NCI-H1105 treated with DMSO at 0.1 percent for 48 hours (cell line): Measurements from ENCODE around the gene CHST11.
A peak's percentile ranks its signal among the peaks of the same experiment; 100 is the strongest.

ENCODE experiments used
- DNase-seq: peaks from one replicate; lab custom pipeline; 2025; lab: John Stamatoyannopoulos, UW

CHST11 gene

DNA sequence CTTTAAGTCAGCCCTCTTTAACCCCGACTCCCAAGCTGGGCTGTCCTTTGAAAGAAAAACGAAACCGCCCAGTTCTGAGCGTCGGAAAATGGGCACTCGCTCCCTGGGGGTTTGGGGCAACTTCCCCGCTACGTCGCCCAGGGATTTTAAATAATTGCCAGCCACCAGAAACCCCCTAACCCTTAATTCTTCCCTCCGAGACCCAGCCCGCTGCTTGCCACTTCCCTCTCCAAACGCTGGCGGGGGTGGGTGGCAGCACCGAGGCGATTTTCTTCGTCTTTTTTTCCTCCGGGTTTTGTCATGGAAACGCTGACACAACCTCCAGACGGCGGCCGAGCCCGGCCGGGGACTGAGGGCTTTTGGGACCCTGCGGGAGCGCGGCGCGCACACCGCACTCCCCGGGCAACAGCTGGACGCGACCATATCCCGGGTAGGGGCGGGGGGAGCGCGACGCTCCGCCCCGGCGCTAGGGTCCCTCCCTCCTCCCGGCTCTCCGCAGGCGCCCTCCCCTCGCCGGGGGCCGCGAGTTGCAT lies at the start of gene CHST11:
Gene CHST11 (plus strand): TSS at position 532 of the 533 bp plus-strand sequence.
- DNase-seq: peak; percentile 89

DNA sequence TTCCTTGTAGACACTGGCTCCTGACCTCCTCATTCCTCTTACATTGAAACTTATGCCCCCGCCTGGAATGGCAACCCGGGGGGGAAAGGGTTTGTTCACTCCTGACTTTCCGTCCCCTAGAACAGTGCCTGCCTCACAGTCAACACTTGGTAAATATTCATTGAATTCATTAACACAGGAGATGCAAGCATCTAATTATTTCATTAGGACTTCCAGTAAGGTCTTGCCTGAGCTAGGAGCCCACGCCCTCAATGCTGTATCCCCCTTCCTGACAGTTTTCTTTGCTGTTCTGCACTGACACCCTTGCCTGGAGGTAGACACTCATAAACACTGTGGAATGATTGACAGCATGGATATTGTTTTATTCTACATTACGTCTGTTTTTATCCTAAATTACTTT lies 49.3 kb upstream of the CHST11 start:
- DNase-seq: no peak

DNA sequence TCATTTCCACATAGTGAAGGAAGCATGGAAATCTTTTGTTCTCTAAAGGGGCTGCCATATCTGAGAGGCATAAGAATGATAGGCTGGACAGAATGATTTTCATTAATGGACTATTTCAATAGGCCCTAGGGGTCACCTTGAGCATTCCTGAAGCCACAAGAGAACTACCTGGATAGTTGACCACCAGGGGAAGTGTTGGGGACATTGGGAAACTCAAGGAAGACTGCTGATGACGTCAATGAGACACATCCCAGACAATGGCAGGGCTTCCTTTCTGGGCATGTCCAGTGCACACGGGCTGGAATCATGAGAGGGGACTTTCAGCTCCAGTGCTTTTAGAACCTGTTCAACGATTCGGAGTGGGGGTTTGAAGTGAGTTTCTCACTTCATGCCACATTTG lies 48.8 kb upstream of the CHST11 start:
- DNase-seq: no peak

DNA sequence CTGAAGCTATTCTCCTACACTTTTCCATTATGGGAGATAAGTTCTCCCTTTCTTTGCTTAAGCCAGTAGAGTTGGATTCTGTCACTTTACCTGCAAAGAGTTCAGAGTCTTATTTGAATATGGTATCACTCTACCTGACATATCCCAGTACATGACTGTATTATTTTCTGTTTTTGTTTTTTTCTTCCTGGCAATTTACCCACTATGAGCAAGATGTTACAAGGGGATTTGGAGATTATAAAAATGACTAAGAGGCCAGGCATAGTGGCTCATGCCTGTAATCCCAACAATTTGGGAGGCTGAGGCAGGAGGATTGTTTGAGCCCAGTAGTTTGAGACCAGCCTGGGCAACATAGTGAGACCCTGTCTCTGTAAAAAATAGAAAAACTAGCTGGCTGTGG lies 46.4 kb upstream of the CHST11 start:
- DNase-seq: no peak

DNA sequence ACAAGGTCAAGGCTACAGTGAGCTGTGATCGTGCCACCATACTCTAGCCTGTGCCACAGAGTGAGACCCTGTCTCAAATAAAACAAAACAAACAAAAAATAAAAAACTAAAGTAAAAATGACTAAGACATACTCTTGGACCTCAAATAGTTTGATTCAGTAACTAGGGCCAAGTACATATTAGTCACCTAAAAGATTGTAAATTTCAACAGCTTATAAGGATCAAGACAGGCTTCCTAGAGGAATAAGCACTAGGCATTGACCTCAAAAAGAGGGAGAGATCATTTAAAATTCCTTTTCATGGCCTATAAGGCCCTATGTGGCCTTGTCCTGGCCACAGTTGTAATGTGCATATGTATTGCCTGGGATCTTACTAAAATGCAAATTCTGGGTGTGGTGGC lies 46.0 kb upstream of the CHST11 start:
- no peak for DNase-seq

DNA sequence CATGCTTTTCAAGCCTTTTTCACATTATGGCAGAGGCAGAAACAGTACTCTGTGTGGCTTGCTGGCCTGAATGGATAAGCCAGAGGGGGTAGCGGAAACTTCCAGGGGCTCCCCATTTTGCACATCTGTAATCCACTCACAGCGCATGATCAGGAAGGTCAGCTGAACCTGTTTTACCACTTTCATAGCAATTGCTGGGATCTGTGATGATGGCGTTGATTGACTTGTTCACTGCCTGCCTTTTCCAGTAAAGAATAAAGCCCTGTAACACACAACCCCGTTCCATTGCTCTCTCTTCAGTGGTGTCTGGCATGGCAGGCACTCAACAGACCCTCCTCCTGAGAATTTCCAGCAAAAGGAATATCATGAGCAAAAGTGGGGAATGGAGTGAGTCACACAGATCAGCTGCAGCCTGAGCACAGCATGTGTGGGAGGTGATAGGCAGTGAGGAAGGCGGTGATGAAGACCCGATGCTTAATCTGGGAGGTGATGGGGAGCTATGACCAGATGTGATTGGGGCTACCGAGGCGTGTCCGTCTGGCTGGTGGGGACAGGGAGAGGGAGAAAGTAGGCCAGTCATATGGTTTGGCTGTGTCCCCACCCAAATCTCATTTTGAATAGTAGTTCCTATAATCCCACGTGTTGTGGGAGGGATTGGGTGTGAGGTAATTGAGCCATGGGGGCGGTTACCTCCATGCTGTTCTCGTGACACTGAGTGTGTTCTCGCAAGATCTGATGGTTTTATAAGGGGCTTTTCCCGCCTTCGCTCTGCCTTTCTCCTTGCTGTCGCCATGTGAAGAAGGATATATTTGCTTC lies 44.7 kb upstream of the CHST11 start:
- DNase-seq: no peak

DNA sequence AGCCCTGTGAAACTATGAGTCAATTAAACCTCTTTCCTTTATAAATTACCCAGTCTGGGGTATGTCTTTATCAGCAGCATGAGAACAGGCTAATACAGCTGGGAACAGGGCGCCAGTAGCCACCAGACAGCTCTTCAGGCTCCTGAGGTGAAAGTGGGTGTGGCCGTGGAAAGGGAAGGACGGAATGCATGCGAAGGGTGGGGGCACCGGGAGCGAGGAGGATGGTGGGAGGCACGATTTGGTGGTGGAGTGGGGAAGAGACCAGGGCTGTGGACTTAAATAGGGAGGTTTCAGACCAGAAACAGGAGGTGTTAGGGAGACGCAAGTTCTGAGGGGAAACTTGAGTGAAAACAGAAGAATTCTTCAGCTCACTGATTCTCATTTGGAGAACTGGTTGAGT lies 44.1 kb upstream of the CHST11 start:
- no peak for DNase-seq

DNA sequence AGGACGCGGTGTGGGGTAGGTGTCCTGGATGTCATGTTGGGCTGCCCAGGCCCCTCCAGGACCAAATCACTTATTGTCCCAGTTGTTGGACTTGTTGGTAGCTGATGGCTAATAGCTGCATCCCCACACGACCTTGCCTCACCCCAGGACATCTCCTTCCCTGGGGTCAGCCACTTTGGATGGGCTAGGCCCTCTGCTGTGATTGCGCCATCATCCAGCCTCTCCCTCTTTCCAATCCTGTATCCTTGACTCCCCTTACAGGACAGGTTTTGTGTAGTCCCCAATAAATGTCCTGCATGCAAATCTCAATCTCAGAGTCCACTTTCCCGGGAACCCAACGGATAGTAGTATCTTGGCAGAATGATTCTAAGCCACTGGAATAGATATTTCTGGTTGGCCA lies 43.4 kb upstream of the CHST11 start:
- DNase-seq: no peak

DNA sequence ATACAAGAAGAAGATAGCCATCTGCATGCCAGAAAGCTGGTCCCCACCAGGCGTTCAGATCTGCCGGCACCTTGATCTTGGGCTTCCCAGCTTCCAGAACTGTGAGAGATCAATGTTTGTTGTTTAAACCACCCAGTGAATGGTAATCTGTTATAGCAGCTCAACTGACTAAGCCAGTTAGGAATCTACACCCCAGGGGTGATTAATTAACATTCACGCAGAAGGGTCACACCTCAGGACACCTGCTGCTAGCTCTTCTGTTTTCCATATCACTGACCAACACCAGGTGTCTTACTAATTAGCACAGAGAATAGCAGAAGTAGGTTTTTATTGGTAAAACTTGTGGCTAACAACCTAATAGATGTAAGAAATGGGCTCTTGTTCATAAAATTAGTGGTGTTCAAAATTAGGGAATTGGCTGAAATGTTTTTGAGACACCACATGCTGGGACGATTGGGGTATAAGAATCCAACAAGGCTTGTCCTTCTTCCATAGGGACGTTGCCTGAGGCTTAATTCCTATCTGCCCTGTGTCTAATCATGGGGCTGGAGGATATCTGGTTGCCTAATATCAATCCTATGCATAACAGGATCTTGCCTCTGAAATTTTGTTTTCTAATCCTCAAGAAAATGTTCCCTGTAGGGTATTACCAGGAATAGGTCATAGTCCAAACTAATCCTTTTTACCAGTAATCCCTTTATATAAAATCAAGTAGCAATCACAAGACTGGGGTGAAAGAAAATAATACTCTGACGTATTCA lies 42.0 kb upstream of the CHST11 start:
- DNase-seq: no peak

DNA sequence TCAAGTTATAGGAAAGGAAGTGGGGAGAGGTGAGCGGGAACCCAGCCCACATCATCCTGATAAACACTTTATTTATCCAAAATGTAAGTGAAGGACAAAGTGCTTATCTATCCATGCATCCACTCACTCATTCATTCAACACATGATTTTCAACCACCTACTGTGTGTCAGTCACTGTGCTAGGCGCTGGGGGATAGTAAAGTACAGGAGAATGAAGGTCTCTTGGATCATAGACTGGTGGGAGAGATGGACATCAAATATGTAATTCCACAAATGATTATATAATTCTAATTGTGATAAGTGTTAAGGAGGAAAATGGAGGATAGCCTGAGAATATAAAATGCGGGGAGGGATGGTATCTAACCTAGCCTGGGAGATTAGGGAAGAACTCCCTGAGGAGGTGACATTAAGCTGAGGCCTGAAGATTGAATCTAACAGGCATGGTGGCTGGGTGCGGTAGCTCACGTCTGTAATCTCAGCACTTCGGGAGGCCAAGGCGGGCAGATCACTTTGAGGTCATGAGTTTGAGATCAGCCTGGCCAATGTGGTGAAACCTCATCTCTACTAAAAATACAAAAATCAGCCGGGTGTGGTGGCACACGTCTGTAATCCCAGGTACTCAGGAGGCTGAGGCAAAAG lies 41.3 kb upstream of the CHST11 start:
- no peak for DNase-seq

DNA sequence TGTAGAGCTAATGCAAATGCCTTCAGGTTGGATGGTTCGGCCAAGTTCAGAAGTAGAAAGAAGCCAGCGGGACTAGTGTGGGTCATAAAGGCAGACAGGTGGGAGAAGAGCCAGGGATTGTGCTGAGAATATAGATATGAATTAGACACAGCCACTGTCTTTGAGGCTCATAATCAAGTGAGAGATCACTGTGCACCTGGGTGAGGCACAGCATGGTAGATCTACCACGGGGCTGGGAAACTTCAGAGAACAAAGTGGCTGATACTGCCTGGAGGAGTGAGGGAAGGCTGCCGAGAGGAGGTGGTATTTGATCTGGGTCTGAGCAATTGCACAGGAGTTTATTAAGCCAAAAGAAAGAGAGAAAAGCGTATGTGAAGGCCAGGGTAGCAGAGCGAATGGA lies 40.6 kb upstream of the CHST11 start:
- no peak for DNase-seq

DNA sequence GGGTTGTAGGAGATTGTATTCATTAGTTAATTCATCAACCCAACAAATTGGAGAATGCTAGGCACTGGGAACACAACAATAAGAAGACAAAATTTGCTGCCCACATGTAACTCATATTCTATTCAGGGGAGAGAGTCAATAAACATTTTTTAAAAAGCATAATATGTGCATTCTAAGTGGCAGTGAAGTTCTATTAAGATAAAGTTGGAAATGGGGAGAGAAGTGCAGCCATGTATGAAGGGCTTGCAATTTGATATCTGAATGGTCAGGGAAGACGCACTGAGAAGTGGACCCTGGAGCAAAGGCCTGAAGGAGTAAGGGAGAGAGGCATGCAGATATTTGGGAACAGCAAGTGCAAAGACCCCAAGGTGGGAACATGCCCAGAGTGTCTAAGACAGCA lies 40.2 kb upstream of the CHST11 start:
- no peak for DNase-seq

DNA sequence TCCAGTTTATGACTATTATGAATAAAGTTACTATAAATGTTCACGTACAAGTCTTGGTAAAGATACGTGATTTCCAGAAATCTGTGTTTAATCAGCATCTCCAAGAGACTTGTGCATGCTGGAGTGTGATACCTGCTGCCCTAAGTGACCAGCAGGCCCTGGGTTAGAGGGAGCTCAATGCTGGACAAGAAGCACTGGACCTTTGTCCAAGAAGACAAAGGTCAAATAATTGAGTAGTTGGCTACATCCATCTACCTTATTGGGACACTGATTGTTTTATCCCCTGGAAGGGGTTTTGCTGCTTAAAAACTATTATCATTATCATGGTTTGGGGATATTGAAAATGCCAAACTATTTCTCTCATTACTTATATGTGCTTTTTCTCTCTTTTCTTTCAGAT lies 37.0 kb upstream of the CHST11 start:
- no peak for DNase-seq

DNA sequence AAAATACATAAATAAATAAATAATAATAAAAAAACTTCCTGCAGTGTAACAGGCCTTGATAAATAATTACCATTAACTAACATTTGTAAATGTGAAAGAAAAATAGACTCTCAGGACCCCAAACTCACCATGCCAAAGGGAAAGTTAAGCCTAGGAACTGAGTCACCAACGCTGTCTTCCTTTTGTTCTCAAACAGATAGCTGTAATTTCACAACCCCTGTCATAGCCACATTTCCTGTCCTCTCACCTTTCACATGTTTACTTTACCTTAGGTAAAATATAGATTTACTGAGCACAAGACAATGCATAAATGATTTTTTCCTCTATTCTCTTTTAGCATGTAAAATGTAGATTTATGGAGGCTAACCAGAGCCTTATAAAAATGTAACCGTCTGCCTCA lies 35.9 kb upstream of the CHST11 start:
- DNase-seq: no peak

DNA sequence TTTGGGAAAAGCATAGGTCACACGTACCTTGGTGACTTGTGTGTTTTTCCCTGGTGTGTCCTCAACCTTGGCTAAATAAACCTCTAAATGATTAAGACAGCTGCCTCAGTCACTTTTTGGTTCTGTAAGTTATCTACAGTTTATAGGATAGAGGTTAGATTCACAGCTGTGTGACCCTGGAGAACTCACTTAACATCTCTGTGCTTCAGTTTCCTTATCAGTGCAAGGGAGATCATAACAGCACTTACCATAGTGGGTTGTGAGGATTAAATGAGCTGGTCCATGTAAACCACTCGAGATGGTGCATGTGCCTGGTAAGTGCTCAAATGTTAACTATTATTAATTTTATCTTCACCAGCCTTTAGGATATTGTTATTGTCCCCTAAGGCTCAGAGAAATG lies 35.4 kb upstream of the CHST11 start:
- no peak for DNase-seq

DNA sequence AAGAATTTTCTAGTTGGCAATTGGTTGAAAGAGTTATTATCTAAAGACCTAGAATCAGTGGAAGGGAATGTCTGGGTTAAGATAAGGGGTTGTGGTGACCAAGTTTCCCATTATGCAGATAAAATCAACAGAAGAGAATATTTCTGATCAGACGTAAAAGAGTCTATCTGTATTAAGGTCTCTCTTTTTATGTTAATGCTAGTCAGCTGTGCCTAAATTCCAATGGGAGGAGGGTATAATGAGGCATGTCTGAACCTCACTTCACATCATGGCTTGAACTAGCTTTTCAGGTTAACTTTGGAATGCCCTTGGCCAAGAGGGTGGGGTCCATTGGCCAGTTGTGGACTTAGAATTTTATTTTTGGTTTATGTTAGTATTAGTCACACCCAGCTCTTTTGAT lies 34.3 kb upstream of the CHST11 start:
- DNase-seq: no peak

DNA sequence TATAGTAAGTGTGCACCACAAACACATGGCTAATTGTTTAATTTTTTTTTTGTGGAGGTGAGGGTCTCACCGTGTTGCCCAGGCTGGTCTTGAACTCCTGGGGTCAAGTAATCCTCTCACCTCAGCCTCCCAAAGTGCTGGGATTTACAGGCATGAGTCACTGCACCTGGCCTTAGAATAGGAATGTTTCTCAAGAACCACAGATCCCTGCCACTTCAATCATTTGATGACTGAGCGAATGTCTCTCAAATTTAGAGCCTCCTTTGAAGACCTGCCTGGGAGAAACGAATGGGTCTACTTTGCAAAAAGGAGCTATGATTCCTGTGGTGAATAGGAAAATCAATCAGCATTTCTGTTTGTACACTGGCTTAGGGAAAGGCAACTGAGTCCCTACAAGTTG lies 33.5 kb upstream of the CHST11 start:
- DNase-seq: no peak

DNA sequence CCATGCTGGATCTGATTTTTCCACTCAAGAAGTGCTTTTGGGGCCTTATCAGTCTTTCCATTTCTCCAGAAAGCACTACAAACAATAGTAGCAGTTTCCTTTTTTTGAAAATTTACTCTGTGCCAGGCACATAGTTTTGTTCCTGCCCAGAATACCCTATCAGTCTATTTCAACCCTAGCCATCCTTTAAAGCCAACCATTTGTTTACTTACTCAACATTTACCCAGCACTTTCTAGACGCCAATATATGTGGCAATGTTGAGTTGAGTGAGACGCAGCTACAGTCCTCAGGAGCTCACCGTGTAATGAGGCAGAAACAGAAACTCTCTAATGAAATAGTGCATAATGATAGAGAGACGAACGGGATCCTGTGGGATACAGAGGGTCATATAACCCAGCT lies 32.9 kb upstream of the CHST11 start:
- no peak for DNase-seq

DNA sequence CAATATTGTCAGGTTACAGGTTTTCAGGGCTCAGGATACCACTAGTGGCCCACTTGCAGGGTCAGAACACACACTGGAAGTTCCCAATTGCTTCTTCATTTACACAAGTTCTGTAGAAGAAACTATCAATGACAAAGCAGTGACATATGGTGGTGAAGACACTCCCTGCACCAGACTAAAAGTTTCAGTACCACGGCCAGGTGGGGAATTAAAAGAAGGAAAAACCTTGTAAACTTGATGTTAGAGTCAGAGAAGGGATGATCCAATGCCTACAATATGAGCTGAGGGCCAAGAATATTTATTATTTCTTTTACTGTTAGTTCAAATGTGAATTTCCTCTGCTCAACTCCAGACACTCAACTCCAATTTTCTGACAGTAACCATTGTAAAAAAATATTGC lies 31.8 kb upstream of the CHST11 start:
- no peak for DNase-seq

DNA sequence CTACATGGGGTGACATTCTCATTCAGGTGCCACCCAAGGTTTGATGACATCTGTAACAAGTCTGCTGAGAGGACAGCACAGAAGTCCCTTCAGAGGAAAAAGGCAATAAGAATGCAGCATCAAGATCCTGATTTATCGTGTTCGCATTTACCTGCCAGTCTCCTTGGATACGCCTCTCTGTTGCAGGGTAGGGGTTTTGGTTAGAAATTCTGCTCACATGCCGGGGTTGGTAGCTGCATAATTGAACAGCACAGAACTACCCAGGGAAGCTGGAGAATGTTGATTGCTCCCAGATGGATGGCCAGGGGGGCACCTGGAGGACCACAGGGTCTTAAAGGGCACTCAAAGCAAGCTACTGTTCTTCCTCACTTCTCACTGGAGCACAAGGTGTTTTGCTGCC lies 31.1 kb upstream of the CHST11 start:
- DNase-seq: no peak

DNA sequence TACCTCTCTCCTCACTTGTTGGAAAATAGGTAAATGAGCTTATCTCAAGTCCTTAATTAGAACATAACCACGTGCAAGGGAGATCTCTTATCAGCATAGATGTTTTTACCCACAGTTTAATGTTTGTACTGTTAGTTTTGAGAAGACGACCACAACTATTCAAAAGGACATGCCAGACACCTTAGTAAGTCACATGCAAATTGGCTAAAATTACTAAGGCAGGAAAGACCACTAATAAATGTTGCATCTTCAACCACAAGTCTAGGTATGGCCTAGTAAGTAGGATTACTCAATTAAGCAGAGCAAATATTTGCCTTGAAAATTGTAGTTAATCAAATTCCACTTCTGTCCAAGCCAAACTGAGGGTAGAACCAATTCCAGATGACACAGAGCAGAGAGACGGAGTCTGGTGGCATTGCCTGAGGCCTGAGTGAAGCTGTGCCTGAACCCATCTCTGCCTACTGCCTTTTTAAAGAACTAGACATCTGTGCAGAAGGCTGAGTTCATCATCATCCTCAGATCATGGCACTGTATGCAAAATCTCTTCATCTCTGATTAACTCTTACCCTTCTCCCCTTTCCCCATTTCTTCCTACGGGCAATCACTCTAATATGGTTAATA lies 29.7 kb upstream of the CHST11 start:
- DNase-seq: no peak

DNA sequence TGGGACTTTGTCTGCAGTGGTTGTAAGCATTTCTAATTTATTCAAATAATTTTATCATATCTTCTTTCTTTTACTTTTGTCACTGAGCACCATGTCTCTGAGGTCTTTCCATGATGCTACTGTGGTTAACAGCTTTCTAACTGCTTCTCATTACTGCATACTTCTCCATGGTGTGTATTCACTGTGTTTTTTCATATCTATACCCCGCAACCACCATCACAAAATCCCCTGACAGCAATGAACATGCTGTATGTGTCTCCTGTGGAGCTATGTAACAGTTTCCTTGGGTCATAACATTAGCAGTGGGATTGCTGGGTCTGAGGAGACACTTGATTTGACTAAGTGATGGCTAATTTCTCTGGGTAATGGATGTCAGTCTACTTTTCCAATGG lies 29.2 kb upstream of the CHST11 start:
- DNase-seq: no peak

DNA sequence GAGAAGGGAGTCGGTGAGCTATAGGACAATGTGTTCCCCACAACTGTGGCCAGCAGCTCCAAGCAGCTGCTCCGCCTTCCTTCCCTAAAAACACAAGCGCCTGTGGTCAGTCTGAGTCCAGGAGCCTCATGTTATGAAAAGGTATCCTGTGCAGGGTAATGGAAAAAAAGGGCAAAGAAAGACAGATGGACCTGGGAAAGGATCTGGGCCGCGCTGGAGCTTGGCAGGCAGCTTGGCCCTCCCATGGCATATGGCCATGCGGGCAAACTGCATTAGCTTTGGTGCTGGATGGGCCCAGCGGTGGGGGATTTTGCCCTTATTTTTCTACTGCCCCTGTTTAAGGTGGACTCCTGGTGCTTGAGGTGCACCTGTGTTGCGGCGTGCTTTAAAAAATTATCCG lies 23.7 kb upstream of the CHST11 start:
- DNase-seq: no peak
